Neural cell (in vitro differentiated cells): ENCODE measurements around the gene OR10V1. TPM values are rescaled to one million over a fixed set of nuclear protein-coding genes. Genes with fewer than 3 reads are reported as not detected.

Source experiments
- H2AFZ ChIP-seq: fragments of 200-600, 300-800 bp; sonication (generic), shearing (Covaris generic); 2 replicates; pipeline ENCODE4 v1.6.0; 2014; ENCODE audit warnings: low read depth, mild to moderate bottlenecking, antibody characterized with exemption, low read length, moderate library complexity
- H3F3A ChIP-seq: fragments of 200-600 bp; shearing (Covaris generic); 2 replicates; pipeline ENCODE4 v1.6.1; 2016; ENCODE audit warnings: mild to moderate bottlenecking, moderate library complexity, mixed read lengths, antibody characterized with exemption, low read length; ENCODE audit not compliant: insufficient read depth, poor library complexity, severe bottlenecking
- H3K27ac ChIP-seq: fragments of 200-600, 300-800 bp; sonication (generic), shearing (Covaris generic); 2 replicates; pipeline ENCODE4 v1.5.1; 2014; ENCODE audit warnings: mild to moderate bottlenecking, low read length, moderate library complexity
- H3K27me3 ChIP-seq: fragments of 300-800, 200-600 bp; sonication (generic), shearing (Covaris generic); 2 replicates; pipeline ENCODE4 v1.6.0; 2014; ENCODE audit warnings: mild to moderate bottlenecking, low read depth, low read length, moderate library complexity; ENCODE audit not compliant: insufficient read depth
- H3K36me3 ChIP-seq: fragments of 300-800, 200-600 bp; sonication (generic), shearing (Covaris generic); 2 replicates; pipeline ENCODE4 v1.5.1; 2014; ENCODE audit warnings: mild to moderate bottlenecking, antibody characterized with exemption, low read length, moderate library complexity; ENCODE audit not compliant: insufficient read depth
- H3K4me2 ChIP-seq: fragments of 300-800, 200-600 bp; sonication (generic), shearing (Covaris generic); 2 replicates; pipeline ENCODE4 v1.6.0; 2014; ENCODE audit warnings: mild to moderate bottlenecking, low read length
- H3K4me3 ChIP-seq: fragments of 300-800, 200-600 bp; sonication (generic), shearing (Covaris generic); 2 replicates; pipeline ENCODE4 v1.5.1; 2014; ENCODE audit warnings: mild to moderate bottlenecking, low read length, moderate library complexity
- H3K79me2 ChIP-seq: fragments of 200-600 bp; shearing (Covaris generic); replicated peaks from 2 replicates; pipeline ENCODE4 v1.6.0; 2014; ENCODE audit warnings: mild to moderate bottlenecking, low read length, moderate library complexity; ENCODE audit not compliant: insufficient read depth
- H3K9ac ChIP-seq: fragments of 300-800, 200-600 bp; sonication (generic), shearing (Covaris generic); 2 replicates; pipeline ENCODE4 v1.6.1; 2016; ENCODE audit warnings: mild to moderate bottlenecking, low read length, mixed read lengths
- H3K9me2 ChIP-seq: fragments of 200-600 bp; shearing (Covaris generic); 2 replicates; pipeline ENCODE4 v1.6.1; 2016; ENCODE audit warnings: mild to moderate bottlenecking, low read length, mixed read lengths; ENCODE audit not compliant: insufficient read depth
- H3K9me3 ChIP-seq: fragments of 200-600, 300-800 bp; sonication (generic), shearing (Covaris generic); 2 replicates; pipeline ENCODE4 v1.6.1; 2016; ENCODE audit warnings: mild to moderate bottlenecking, mixed run types, low read length, moderate library complexity, mixed read lengths
- H4K20me1 ChIP-seq: fragments of 200-600 bp; shearing (Covaris generic); 2 replicates; pipeline ENCODE4 v1.6.1; 2016; ENCODE audit warnings: mild to moderate bottlenecking, mixed run types; ENCODE audit not compliant: insufficient read depth
- EP300 ChIP-seq: fragments of 450-650 bp; conservative IDR thresholded peaks from 2 replicates; pipeline ENCODE4 v1.6.1; 2014; ENCODE audit warnings: antibody characterized with exemption, mild to moderate bottlenecking, moderate library complexity; ENCODE audit not compliant: poor library complexity, severe bottlenecking
- EZH2 ChIP-seq: fragments of 200-600, 300-800 bp; shearing (Covaris generic), sonication (generic); IDR thresholded peaks from 2 replicates; pipeline ENCODE4 v1.6.1; 2014; ENCODE audit warnings: antibody characterized with exemption, low read length, borderline replicate concordance, mild to moderate bottlenecking; ENCODE audit not compliant: insufficient read depth, poor library complexity, severe bottlenecking
- MXI1 ChIP-seq: fragments of 450-650 bp; conservative IDR thresholded peaks from 2 replicates; pipeline ENCODE4 v1.6.1; 2014; ENCODE audit warnings: antibody characterized with exemption, mild to moderate bottlenecking; ENCODE audit not compliant: poor library complexity, severe bottlenecking
- POLR2AphosphoS5 ChIP-seq: IDR thresholded peaks from 2 replicates; pipeline ENCODE4 v1.6.1; 2012
- RAD21 ChIP-seq: fragments of 450-650 bp; conservative IDR thresholded peaks from 2 replicates; pipeline ENCODE4 v1.6.1; 2014; ENCODE audit warnings: antibody characterized with exemption, mild to moderate bottlenecking, moderate library complexity
- SMC3 ChIP-seq: fragments of 450-650 bp; conservative IDR thresholded peaks from 2 replicates; pipeline ENCODE4 v1.6.1; 2014; ENCODE audit warnings: antibody characterized with exemption, mild to moderate bottlenecking, moderate library complexity; ENCODE audit not compliant: poor library complexity
- TAF1 ChIP-seq: IDR thresholded peaks from 2 replicates; pipeline ENCODE4 v1.6.1; 2012; ENCODE audit warnings: low read depth
- polyA plus RNA-seq: library from polyadenylated mRNA; depleted of rRNA; stranded (reverse); fragments of >200 nt; gene quantifications from 2 replicates; pipeline ENCODE4 v1.2.3, GENCODE V29; 2014
- TF ChIP-seq, protein P1 (sequence below): IDR thresholded peaks from 2 replicates; pipeline ENCODE4 v1.6.1; 2012; ENCODE audit warnings: borderline replicate concordance
- TF ChIP-seq, protein P2 (sequence below): fragments of 450-650 bp; IDR thresholded peaks from 2 replicates; pipeline ENCODE4 v1.5.1; 2014; ENCODE audit warnings: antibody characterized with exemption, mild to moderate bottlenecking, moderate library complexity; ENCODE audit not compliant: poor library complexity, severe bottlenecking

The OR10V1 gene
- polyA plus RNA-seq, 1 donor from 2014 or later, result not detected

DNA sequence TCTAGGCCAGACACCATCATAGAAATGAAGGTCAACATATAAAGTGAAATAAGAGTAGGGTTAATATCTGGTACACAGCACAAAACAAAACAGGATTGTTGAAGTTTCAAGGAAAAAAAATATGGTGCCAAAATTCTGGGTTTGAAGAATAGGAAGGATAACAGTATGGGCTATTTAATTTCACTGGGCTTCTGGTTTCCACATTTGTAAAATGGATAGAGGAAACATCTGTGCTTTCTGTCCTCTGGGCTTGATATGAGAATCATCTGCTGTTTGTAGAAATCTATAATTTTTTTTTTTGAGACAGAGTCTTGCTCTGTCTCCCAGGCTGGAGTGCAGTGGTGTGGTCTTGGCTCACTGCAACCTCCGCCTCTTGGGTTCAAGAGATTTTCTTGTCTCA is 13.8 kb upstream of the OR10V1 start:
- H3K9ac ChIP-seq, result no peak overlapping the region
- H2AFZ ChIP-seq, result no peak overlapping the region
- no peaks in the 10 kb centered on the region for H3K36me3 ChIP-seq
- H3K4me2 ChIP-seq, result no peak overlapping the region
- H3K79me2 ChIP-seq, result no peaks in the 10 kb centered on the region
- no peaks in the 10 kb centered on the region for H3F3A ChIP-seq
- TF ChIP-seq RAD21, result no peak
- TF ChIP-seq EP300, result no peak
- TF ChIP-seq, protein P1, sequence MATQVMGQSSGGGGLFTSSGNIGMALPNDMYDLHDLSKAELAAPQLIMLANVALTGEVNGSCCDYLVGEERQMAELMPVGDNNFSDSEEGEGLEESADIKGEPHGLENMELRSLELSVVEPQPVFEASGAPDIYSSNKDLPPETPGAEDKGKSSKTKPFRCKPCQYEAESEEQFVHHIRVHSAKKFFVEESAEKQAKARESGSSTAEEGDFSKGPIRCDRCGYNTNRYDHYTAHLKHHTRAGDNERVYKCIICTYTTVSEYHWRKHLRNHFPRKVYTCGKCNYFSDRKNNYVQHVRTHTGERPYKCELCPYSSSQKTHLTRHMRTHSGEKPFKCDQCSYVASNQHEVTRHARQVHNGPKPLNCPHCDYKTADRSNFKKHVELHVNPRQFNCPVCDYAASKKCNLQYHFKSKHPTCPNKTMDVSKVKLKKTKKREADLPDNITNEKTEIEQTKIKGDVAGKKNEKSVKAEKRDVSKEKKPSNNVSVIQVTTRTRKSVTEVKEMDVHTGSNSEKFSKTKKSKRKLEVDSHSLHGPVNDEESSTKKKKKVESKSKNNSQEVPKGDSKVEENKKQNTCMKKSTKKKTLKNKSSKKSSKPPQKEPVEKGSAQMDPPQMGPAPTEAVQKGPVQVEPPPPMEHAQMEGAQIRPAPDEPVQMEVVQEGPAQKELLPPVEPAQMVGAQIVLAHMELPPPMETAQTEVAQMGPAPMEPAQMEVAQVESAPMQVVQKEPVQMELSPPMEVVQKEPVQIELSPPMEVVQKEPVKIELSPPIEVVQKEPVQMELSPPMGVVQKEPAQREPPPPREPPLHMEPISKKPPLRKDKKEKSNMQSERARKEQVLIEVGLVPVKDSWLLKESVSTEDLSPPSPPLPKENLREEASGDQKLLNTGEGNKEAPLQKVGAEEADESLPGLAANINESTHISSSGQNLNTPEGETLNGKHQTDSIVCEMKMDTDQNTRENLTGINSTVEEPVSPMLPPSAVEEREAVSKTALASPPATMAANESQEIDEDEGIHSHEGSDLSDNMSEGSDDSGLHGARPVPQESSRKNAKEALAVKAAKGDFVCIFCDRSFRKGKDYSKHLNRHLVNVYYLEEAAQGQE, result no peak
- TF ChIP-seq EZH2, result no peak
- TF ChIP-seq, protein P2, sequence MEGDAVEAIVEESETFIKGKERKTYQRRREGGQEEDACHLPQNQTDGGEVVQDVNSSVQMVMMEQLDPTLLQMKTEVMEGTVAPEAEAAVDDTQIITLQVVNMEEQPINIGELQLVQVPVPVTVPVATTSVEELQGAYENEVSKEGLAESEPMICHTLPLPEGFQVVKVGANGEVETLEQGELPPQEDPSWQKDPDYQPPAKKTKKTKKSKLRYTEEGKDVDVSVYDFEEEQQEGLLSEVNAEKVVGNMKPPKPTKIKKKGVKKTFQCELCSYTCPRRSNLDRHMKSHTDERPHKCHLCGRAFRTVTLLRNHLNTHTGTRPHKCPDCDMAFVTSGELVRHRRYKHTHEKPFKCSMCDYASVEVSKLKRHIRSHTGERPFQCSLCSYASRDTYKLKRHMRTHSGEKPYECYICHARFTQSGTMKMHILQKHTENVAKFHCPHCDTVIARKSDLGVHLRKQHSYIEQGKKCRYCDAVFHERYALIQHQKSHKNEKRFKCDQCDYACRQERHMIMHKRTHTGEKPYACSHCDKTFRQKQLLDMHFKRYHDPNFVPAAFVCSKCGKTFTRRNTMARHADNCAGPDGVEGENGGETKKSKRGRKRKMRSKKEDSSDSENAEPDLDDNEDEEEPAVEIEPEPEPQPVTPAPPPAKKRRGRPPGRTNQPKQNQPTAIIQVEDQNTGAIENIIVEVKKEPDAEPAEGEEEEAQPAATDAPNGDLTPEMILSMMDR, result no peak
- TF ChIP-seq SMC3, result no peak
- TF ChIP-seq TAF1, result no peak
- TF ChIP-seq MXI1, result no peak
- TF ChIP-seq POLR2AphosphoS5, result no peak
- H3K9me3 ChIP-seq, result no peaks in the 10 kb centered on the region
- H3K4me3 ChIP-seq, result no peak overlapping the region
- H3K27me3 ChIP-seq, result no peaks in the 10 kb centered on the region
- H3K9me2 ChIP-seq, result no peaks in the 10 kb centered on the region
- H4K20me1 ChIP-seq, result no peaks in the 10 kb centered on the region
- H3K27ac ChIP-seq, result no peak overlapping the region

DNA sequence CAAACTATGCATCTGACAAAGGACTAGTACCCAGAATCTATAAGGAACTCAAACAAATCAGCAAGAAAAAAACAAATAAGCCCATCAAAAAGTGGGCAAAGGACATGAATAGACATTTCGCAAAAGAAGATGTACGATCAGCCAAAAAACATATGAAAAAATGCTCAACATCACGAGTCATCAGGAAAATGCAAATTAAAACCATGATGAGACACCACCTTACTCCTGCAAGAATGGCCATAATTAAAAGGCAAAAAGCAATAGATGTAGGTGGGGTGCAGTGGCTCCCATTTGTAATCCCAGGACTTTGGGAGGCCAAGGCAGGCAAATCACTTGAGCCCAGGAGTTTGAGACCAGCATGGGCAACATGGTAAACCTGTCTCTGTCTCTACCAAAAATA is 10.4 kb upstream of the OR10V1 start:
- no peak overlapping the region for H3K4me2 ChIP-seq
- no peaks in the 10 kb centered on the region for H4K20me1 ChIP-seq
- no peaks in the 10 kb centered on the region for H3K79me2 ChIP-seq

More for the DNA sequence above, 10.4 kb upstream of the OR10V1 start:
- no peak for TF ChIP-seq MXI1
- TF ChIP-seq TAF1, result no peak
- TF ChIP-seq, protein P1, result no peak
- TF ChIP-seq, protein P2, result no peak
- TF ChIP-seq RAD21, result no peak
- no peak for TF ChIP-seq EP300
- TF ChIP-seq POLR2AphosphoS5, result no peak
- no peak for TF ChIP-seq EZH2
- no peak for TF ChIP-seq SMC3
- no peaks in the 10 kb centered on the region for H3K36me3 ChIP-seq
- H3K9me2 ChIP-seq, result no peaks in the 10 kb centered on the region
- no peaks in the 10 kb centered on the region for H3K9me3 ChIP-seq
- no peak overlapping the region for H3K4me3 ChIP-seq
- H3F3A ChIP-seq, result no peaks in the 10 kb centered on the region
- no peak overlapping the region for H3K9ac ChIP-seq
- H3K27me3 ChIP-seq, result no peaks in the 10 kb centered on the region
- no peak overlapping the region for H3K27ac ChIP-seq
- no peak overlapping the region for H2AFZ ChIP-seq
